ENCODE measurements around the gene GOLGA6L6. TPM values are rescaled to one million over a fixed set of nuclear protein-coding genes. Genes with fewer than 3 reads are reported as not detected.
"Not testable (repeated sequence)": the region's sequence is repeated elsewhere in the genome, so short reads cannot be mapped to it uniquely, and the experiment has no call there.

The GOLGA6L6 gene
- total RNA-seq, 2 experiments from 2014 or later = not detected

GRCh38 chr15:20501512-20502222, 39.9 kb downstream of the GOLGA6L6 start:
- POLR2A ChIA-PET; H3K9me3 Mint-ChIP-seq; CTCF ChIA-PET; H3K36me3 Mint-ChIP-seq (ENCODE audit: low read depth); H3K4me3 Mint-ChIP-seq; H3K27ac Mint-ChIP-seq; ATAC-seq; H3K27me3 Mint-ChIP-seq; DNase-seq; H3K4me1 Mint-ChIP-seq (ENCODE audit: low read depth); intact Hi-C loops (cut with micrococcal nuclease): not testable (repeated sequence)

DNA sequence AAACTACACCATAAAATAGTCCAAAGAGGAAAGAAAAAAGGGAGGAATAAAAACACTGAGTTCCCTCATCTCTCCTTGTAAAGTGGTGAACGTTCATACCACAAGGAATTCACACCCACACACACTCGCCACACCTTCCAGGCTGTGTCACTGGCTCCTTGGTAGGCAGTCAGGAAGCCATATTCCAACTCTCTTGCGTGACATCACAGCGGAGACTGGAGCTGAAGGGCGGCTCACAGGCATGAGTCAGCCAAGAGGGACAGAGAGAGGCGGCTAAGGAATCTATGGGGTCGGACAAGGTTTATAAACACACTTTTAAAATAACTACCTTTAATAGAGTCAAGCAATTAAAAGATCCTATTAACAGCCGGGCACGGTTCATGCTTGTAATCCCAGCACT, 43.8 kb downstream of the GOLGA6L6 start:
- intact Hi-C loops (cut with micrococcal nuclease); CTCF ChIA-PET; H3K4me3 Mint-ChIP-seq; H3K27me3 Mint-ChIP-seq; ATAC-seq; POLR2A ChIA-PET; H3K36me3 Mint-ChIP-seq (ENCODE audit: low read depth); H3K4me1 Mint-ChIP-seq (ENCODE audit: low read depth); H3K27ac Mint-ChIP-seq; H3K9me3 Mint-ChIP-seq; DNase-seq: not testable (repeated sequence)

DNA sequence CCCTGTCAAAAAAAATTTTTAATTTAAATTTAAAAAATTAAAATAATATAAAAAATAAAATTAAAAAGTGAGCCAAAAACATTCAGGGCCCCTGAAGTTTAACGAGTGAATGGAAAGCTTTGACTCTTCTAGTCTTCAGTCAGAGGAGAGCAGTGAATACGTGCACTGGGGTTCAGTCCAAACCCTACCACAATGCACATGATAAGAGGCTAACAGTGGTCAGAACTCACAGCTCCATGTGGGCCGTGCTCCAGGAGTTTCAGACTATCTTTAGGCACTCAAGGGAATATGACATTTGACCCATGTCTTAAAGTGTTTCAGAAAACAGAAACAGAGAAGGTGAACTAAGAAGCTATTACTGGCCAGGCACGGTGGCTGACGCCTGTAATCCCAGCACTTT, 48.6 kb downstream of the GOLGA6L6 start:
- H3K4me1 Mint-ChIP-seq (ENCODE audit: low read depth); H3K9me3 Mint-ChIP-seq; DNase-seq; POLR2A ChIA-PET; CTCF ChIA-PET; H3K4me3 Mint-ChIP-seq; intact Hi-C loops (cut with micrococcal nuclease); H3K27ac Mint-ChIP-seq; H3K36me3 Mint-ChIP-seq (ENCODE audit: low read depth); H3K27me3 Mint-ChIP-seq; ATAC-seq: not testable (repeated sequence)

- ATAC-seq; H3K27ac Mint-ChIP-seq; H3K4me1 Mint-ChIP-seq (ENCODE audit: low read depth); POLR2A ChIA-PET; H3K27me3 Mint-ChIP-seq; intact Hi-C loops (cut with micrococcal nuclease); DNase-seq; CTCF ChIA-PET; H3K4me3 Mint-ChIP-seq; H3K36me3 Mint-ChIP-seq (ENCODE audit: low read depth); H3K9me3 Mint-ChIP-seq: not testable (repeated sequence)
Measured at GRCh38 chr15:20492598-20492997, 49.0 kb downstream of the GOLGA6L6 start.

DNA sequence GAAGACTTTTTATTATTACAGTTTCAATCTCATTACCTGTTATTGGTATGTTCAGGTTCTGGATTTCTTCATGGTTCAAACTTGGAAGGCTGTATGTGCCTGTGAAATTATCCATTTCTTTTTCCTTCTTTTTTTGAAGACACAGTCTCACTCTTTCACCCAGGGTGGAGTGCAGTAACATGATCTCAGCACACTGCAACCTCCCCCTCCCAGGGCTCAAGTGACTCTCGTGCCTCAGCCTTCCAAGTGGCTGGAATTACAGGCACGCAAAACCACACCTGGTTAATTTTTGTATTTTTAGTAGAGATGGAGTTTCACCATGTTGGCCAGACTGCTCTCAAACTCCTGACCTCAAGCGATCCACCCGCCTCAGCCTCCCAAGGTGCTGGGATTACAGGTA, 52.3 kb downstream of the GOLGA6L6 start:
- intact Hi-C loops (cut with micrococcal nuclease); POLR2A ChIA-PET: not testable (repeated sequence)

More for the DNA sequence above, 52.3 kb downstream of the GOLGA6L6 start:
- H3K4me3 Mint-ChIP-seq; CTCF ChIA-PET; H3K4me1 Mint-ChIP-seq (ENCODE audit: low read depth); DNase-seq; ATAC-seq; H3K36me3 Mint-ChIP-seq (ENCODE audit: low read depth); H3K27me3 Mint-ChIP-seq; H3K9me3 Mint-ChIP-seq; H3K27ac Mint-ChIP-seq: not testable (repeated sequence)

Measured in activated CD8-positive, alpha-beta T cell treated with anti-CD3 and anti-CD28 coated beads for 36 hours (primary cell).